ENCODE results near the gene RAPGEF2.
"Not testable (repeated sequence)": the region's sequence is repeated elsewhere in the genome, so short reads cannot be mapped to it uniquely, and the experiment has no call there.

The RAPGEF2 gene, protein sequence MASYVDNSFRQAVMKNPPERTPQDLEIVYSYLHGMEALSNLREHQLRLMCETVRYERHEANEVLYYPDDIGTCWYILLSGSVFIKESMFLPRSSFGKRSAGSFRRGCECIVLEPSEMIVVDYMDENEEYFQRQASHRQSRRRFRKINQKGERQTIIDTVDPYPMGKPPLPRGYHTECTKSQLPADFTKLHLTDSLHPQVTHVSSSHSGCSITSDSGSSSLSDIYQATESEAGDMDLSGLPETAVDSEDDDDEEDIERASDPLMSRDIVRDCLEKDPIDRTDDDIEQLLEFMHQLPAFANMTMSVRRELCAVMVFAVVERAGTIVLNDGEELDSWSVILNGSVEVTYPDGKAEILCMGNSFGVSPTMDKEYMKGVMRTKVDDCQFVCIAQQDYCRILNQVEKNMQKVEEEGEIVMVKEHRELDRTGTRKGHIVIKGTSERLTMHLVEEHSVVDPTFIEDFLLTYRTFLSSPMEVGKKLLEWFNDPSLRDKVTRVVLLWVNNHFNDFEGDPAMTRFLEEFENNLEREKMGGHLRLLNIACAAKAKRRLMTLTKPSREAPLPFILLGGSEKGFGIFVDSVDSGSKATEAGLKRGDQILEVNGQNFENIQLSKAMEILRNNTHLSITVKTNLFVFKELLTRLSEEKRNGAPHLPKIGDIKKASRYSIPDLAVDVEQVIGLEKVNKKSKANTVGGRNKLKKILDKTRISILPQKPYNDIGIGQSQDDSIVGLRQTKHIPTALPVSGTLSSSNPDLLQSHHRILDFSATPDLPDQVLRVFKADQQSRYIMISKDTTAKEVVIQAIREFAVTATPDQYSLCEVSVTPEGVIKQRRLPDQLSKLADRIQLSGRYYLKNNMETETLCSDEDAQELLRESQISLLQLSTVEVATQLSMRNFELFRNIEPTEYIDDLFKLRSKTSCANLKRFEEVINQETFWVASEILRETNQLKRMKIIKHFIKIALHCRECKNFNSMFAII (N-terminal part only)

GRCh38 chr4:159102622-159103383 lies at the start of gene RAPGEF2:
Gene RAPGEF2 (plus strand): TSS chr4:159103079. CDS start chr4:159104163, 1,084 bp downstream.
- DNase-seq (ENCODE audit: extremely low read depth in 1 of 2, low read depth in 1 of 2): peak; percentile 54 to 81

DNA sequence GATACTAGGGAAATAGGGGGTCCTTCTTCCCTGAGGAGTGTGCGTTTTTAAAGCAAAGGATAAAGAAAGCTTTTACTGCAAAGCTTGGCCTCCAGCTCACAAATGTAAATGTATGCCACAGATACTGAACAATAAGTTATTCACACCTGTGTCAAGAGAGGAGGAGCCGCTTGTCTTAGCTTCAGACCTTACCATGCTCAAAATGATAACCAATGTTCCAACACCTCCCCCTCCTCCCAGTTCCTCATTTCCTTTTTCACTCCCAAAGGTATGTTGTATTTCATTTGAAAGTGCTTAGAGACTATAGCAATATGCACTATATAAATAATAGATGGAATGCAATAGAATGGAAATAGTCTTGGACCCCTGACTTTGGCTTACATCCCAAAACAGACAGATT lies 47.0 kb upstream of the RAPGEF2 start:
- DNase-seq (ENCODE audit: extremely low read depth in 1 of 2, low read depth in 1 of 2): no peak

DNA sequence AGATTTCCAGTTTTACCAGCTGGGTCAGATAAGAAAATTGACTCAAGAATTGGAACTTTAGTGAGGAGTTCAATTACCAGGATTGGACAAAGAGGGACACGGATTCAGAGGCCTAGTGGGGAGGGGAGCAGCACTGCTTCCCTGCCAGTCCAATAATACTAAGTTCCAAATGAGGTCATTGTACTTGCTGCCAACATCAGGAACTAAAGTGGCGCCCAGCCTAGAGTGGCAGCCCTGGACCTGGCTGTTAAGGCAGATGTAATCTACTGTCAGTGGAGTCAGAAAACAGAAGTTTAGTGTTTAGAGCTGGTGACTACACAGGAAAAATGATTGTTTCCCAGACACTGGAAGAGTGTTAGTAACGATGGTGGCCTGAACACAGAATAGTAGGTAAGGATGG lies 42.7 kb upstream of the RAPGEF2 start:
- DNase-seq (ENCODE audit: extremely low read depth in 1 of 2, low read depth in 1 of 2): no peak

DNA sequence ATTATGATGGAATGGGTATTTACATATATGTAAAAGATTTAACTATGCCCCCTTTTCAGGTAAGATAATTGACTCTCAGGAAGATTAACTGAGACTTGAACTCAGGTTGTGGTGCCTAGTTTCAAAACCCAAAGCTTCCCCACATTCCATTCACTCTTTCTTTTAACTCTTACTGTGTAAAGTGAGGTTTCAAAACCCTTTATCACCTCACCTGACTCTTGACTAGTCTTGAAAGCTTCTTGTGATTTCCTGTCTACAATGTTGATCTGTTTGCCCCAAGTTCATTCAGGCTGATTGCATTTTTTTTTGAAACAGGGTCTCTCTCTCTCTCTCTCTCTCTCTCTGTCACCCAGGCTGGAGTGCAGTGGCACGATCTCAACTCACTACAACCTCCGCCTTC lies 40.5 kb upstream of the RAPGEF2 start:
- DNase-seq (ENCODE audit: extremely low read depth in 1 of 2, low read depth in 1 of 2): no peak

DNA sequence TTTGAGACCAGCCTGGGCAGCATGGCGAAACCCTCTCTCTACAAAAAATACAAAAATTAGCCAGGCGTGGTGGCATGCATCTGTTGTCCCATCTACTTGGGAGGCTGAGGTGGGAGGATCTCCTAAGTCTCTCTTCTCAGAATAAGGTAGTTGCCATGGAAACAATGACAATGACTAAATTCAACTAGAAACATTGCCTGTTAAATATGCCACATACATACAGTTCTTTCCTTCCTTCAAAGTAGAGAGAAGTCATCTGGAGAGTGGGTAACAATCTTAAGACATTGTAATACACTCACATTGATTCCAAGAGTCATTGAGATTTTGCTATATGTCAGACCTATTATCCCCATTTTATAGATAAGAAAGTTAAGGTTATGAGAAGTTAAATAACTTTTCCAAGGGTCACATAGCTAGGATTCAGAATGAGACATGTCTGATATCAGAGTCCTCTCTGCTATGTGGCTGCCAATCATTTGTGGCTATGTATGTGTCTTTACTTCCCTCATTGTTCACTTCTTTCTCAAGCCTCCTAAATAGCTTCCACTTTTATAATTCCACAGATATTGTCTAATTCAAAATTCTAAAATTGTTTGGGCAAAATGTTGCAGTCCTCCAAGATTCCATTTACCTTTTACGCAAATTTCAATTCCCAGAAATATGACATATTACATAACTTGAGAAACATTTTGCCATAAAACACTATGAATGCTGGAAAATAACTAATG lies 37.2 kb upstream of the RAPGEF2 start:
- no peak for DNase-seq (ENCODE audit: extremely low read depth in 1 of 2, low read depth in 1 of 2)

GRCh38 chr4:159068139-159068538 lies 34.7 kb upstream of the RAPGEF2 start:
- DNase-seq (ENCODE audit: extremely low read depth in 1 of 2, low read depth in 1 of 2): not testable (repeated sequence)

- DNase-seq (ENCODE audit: extremely low read depth in 1 of 2, low read depth in 1 of 2): no peak
Observed at GRCh38 chr4:159069922-159070321, 33.0 kb upstream of the RAPGEF2 start.

- no peak for DNase-seq (ENCODE audit: extremely low read depth in 1 of 2, low read depth in 1 of 2)
Observed at GRCh38 chr4:159070742-159071141, 32.1 kb upstream of the RAPGEF2 start.

- no peak for DNase-seq (ENCODE audit: extremely low read depth in 1 of 2, low read depth in 1 of 2)
Observed at GRCh38 chr4:159071178-159071968, 31.5 kb upstream of the RAPGEF2 start.

GRCh38 chr4:159071969-159072765 lies 30.7 kb upstream of the RAPGEF2 start:
- no peak for DNase-seq (ENCODE audit: extremely low read depth in 1 of 2, low read depth in 1 of 2)

DNA sequence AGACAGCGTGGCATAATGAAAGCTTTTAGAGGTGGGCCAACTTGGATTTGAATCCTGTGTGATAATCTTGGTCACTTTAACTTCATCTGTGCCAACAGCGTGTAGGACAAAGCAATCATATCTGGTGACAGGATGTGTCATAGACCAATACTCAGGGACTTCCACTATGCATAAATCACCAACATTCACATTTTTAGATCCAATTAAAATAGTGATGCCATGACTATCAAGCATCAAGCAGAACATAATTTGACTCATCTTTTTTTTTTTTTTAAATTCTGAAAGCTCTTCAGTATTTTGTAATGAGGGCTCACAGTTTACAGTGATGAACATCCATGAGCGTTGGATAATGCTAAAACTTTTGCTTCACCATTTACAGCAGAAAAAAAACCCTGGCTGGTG lies 27.3 kb upstream of the RAPGEF2 start:
- no peak for DNase-seq (ENCODE audit: extremely low read depth in 1 of 2, low read depth in 1 of 2)

DNA sequence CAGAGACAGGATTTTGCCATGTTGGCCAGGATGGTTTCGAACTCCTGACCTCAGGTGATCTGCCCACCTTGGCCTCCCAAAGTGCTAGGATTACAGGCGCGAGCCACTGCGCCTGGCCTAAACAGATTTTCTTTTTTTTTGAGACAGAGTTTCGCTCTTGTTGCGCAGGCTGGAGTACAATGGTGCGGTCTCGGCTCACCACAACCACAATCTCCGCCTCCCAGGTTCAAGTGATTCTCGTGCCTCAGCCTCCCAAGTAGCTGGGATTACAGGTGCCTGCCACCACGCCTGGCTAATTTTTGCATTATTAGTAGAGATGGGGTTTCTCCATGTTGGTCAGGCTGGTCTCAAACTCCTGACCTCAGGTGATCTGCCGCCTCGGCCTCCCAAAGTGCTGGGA lies 25.9 kb upstream of the RAPGEF2 start:
- not testable (repeated sequence) for DNase-seq (ENCODE audit: extremely low read depth in 1 of 2, low read depth in 1 of 2)

GRCh38 chr4:159077702-159078495 lies 25.0 kb upstream of the RAPGEF2 start:
- no peak for DNase-seq (ENCODE audit: extremely low read depth in 1 of 2, low read depth in 1 of 2)

GRCh38 chr4:159079074-159079473 lies 23.8 kb upstream of the RAPGEF2 start:
- DNase-seq (ENCODE audit: extremely low read depth in 1 of 2, low read depth in 1 of 2): no peak

GRCh38 chr4:159086606-159087005 lies 16.3 kb upstream of the RAPGEF2 start:
- no peak for DNase-seq (ENCODE audit: extremely low read depth in 1 of 2, low read depth in 1 of 2)

GRCh38 chr4:159090255-159090654 lies 12.6 kb upstream of the RAPGEF2 start:
- DNase-seq (ENCODE audit: extremely low read depth in 1 of 2, low read depth in 1 of 2): no peak

DNA sequence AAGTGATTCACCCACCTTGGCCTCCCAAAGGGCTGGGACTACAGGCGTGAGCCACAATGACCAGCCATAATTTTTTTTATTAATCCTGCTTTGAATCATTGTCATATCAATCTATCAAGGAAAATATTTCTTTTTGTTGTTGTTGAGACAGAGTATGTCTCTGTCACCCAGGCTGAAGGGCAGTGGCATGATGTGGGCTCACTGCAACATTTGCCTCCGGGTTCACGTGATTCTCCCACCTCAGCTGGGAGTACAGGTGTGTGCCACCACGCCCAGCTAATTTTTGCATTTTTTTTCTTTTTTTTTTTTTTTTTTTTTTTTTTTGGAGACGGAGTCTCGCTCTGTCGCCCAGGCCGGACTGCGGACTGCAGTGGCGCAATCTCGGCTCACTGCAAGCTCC lies 8.7 kb upstream of the RAPGEF2 start:
- not testable (repeated sequence) for DNase-seq (ENCODE audit: extremely low read depth in 1 of 2, low read depth in 1 of 2)

GRCh38 chr4:159096434-159096833 lies 6.4 kb upstream of the RAPGEF2 start:
- no peak for DNase-seq (ENCODE audit: extremely low read depth in 1 of 2, low read depth in 1 of 2)

All from activated CD8-positive, alpha-beta memory T cell treated with anti-CD3 and anti-CD28 coated beads for 1 hour (primary cell).